ENCODE results near the gene KANK4. TPM values are rescaled to one million over a fixed set of nuclear protein-coding genes. Genes with fewer than 3 reads are reported as not detected.
A peak's percentile ranks its signal among the peaks of the same experiment; 100 is the strongest.

Gene KANK4
- total and polyA plus RNA-seq, 12 donors: 0.04 to 0.61 (median 0.19) TPM

- no peak for TF ChIP-seq CTCF (IDR thresholded peaks at IDR 0.05)
- no peak for DNase-seq
- Histone ChIP-seq H3K36me3 (no peaks in the 10 kb centered on the region), H3K27ac (no peak overlapping the region), H3K4me1 (peaks cover 5 to 29% (median 22%) of the 10 kb centered on the region in 9 donors), H3K9me3 (no peaks in the 10 kb centered on the region), H3K27me3 (peaks cover 0 to 5% (median 0%) of the 10 kb centered on the region in 7 donors), H3K4me3 (no peak overlapping the region)
- 85 to 87% methylated on average over 7 of the region's 7 CpGs for WGBS, 2 donors
- intact Hi-C loops (cut with DNase I): no loop called here
- no peak for ATAC-seq
Measured at GRCh38 chr1:62333441-62333840, 14.2 kb upstream of the KANK4 start.

GRCh38 chr1:62327360-62328055, 8.3 kb upstream of the KANK4 start:
- peak in 3 of 8 donors; percentile 29 to 45 (median 40) for ATAC-seq
- Histone ChIP-seq H3K9me3 (no peaks in the 10 kb centered on the region), H3K27ac (no peak overlapping the region), H3K4me1 (no peaks in the 10 kb centered on the region), H3K36me3 (no peaks in the 10 kb centered on the region), H3K4me3 (no peak overlapping the region), H3K27me3 (peaks cover 0 to 20% (median 0%) of the 10 kb centered on the region in 7 donors)
- no peak for DNase-seq
- TF ChIP-seq CTCF (IDR thresholded peaks at IDR 0.05): no peak
- 62 to 70% methylated on average over 22 of the region's 22 CpGs for WGBS, 2 donors
- intact Hi-C loops (cut with DNase I): no loop called here

GRCh38 chr1:62325681-62326080, 6.4 kb upstream of the KANK4 start:
- TF ChIP-seq CTCF (IDR thresholded peaks at IDR 0.05): no peak
- WGBS, 2 donors: 79 to 81% methylated on average over 2 of the region's 2 CpGs
- H3K4me3 ChIP-seq: no peak overlapping the region
- H3K27me3 ChIP-seq: peaks cover 0 to 20% (median 2%) of the 10 kb centered on the region in 7 donors
- intact Hi-C loops (cut with DNase I): no loop called here
- no peaks in the 10 kb centered on the region for H3K4me1 ChIP-seq
- no peak overlapping the region for H3K27ac ChIP-seq
- no peaks in the 10 kb centered on the region for H3K9me3 ChIP-seq
- no peaks in the 10 kb centered on the region for H3K36me3 ChIP-seq
- DNase-seq (no peak), ATAC-seq (peak in 1 of 8 donors; percentile 18)

- 78 to 84% methylated on average over 5 of the region's 5 CpGs for WGBS, 2 donors
- Histone ChIP-seq H3K4me3 (no peak overlapping the region), H3K9me3 (no peaks in the 10 kb centered on the region), H3K4me1 (no peaks in the 10 kb centered on the region), H3K27me3 (peaks cover 0 to 26% (median 8%) of the 10 kb centered on the region in 7 donors), H3K27ac (no peak overlapping the region), H3K36me3 (no peaks in the 10 kb centered on the region)
- ATAC-seq (peak in 2 of 8 donors; percentile 57 to 84), DNase-seq (no peak)
- intact Hi-C loops (cut with DNase I): no loop called here
- TF ChIP-seq CTCF (IDR thresholded peaks at IDR 0.05): no peak
Measured at GRCh38 chr1:62325081-62325480, 5.8 kb upstream of the KANK4 start.
